WI38 (cell line): ENCODE measurements around the gene ROBO2.

ENCODE experiments used
- H3K4me3 ChIP-seq: 2 replicates; pipeline ENCODE4 v1.5.1; 2011; ENCODE audit warnings: low read depth, mild to moderate bottlenecking, control low read depth, low read length
- CTCF ChIP-seq: IDR thresholded peaks from 2 replicates; pipeline ENCODE4 v1.5.1; 2012; ENCODE audit warnings: low read depth, mild to moderate bottlenecking, control low read depth, low read length

The ROBO2 gene

GRCh38 chr3:77025471-77025870, 14.4 kb upstream of the ROBO2 start:
- H3K4me3 ChIP-seq = no peak overlapping the region
- no peak for TF ChIP-seq CTCF

GRCh38 chr3:77026904-77027634, 12.8 kb upstream of the ROBO2 start:
- TF ChIP-seq CTCF = no peak
- no peak overlapping the region for H3K4me3 ChIP-seq

- no peak overlapping the region for H3K4me3 ChIP-seq
- no peak for TF ChIP-seq CTCF
Measured at GRCh38 chr3:77028005-77028404, 11.9 kb upstream of the ROBO2 start.

GRCh38 chr3:77038468-77038929, 1.4 kb upstream of the ROBO2 start:
- TF ChIP-seq CTCF = peak; percentile 45
- peak overlapping the region; percentile 55 for H3K4me3 ChIP-seq

- TF ChIP-seq CTCF = no peak
- H3K4me3 ChIP-seq = peak overlapping the region; percentile 55
Measured at GRCh38 chr3:77038930-77039605, 831 bp upstream of the ROBO2 start.

GRCh38 chr3:77040216-77040615, 317 bp downstream of the ROBO2 start:
- no peak for TF ChIP-seq CTCF
- peak overlapping the region; percentile 55 for H3K4me3 ChIP-seq
